ENCODE results near the gene PRR33. TPM values are rescaled to one million over a fixed set of nuclear protein-coding genes. Genes with fewer than 3 reads are reported as not detected.

Gene PRR33
- total RNA-seq, 2 experiments from 2014 or later, result 0.08 to 0.11 TPM

DNA sequence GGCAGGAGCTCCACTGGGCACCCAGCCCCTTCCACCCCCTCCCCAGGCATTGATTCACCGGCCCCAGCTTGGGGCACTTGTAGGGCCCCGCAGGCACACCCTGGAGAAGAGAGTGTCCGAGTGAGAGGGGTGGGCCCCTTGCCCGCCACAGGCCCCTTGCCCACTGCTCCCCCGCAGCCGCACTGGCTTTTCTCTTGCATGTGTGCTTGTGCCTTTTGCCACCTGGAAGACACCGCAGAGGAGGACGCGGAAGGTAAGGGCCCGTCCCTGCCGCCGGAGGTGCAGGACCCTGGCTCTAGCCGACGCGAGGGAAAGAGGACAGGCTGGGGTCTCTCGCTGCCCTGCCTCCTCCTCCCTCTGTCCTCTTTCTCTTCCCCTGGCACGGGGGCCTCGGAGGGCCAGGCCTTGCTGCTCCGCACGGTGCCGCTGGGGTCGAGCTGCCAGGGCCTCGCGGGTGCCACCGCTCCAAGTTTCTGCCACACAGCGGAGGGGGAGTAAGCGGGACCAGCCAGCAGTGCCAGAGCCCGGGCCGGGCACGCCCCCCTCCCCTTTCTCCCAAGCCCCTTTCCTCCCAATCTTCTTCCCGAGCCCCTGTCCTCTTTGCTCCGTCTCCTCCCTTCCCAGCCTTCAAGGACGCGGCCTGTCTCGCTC is 37.3 kb upstream of the PRR33 start:
- ChIA-PET POLR2A (no interaction called here), CTCF (no interaction called here)

GRCh38 chr11:1928470-1928890 is 36.8 kb upstream of the PRR33 start:
- ChIA-PET POLR2A (no interaction called here), CTCF (no interaction called here)

GRCh38 chr11:1927848-1928469 is 36.3 kb upstream of the PRR33 start:
- CTCF ChIA-PET, result no interaction called here
- POLR2A ChIA-PET, result no interaction called here

DNA sequence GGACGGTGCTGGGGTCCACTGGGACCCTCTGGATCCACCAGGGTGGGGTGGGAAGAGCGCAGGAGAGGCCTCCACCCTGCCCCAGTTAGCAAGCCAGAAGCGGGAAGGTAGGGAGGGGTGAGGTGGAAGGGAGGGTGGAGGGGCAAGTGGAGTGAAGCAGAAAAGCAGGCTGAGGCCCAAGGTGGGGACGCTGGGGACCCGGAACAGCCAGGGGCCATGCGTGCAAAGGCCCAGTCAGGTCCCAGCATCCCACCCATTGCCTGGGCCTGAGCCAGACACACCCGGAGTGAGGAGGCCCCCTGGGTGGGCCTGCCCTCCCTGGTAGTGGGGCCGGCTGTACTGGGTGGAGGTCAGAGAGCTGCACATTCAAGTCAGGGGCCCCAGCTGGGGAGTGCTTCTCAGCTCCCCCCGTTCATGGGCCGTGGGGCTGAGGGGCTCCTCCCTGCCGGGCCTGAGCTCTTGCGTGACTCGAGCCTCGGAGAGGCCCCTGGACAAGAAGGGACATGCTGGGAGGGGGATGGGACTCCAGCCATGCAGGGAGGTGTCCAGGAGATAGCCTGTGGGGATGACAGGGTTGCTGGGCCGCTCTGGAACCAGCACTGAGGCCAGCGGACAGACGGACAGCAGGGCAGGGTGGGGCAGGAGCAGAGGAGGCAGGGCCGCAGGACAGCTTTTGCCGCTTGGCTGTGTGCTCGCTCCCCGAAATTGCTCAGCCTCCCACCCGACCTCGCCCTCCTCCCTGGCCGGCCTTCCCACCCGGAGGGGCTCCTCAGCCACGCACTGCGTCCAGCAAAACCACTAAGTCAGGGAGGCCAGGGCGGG is 35.5 kb upstream of the PRR33 start:
- CTCF ChIA-PET, result no interaction called here
- POLR2A ChIA-PET, result no interaction called here

DNA sequence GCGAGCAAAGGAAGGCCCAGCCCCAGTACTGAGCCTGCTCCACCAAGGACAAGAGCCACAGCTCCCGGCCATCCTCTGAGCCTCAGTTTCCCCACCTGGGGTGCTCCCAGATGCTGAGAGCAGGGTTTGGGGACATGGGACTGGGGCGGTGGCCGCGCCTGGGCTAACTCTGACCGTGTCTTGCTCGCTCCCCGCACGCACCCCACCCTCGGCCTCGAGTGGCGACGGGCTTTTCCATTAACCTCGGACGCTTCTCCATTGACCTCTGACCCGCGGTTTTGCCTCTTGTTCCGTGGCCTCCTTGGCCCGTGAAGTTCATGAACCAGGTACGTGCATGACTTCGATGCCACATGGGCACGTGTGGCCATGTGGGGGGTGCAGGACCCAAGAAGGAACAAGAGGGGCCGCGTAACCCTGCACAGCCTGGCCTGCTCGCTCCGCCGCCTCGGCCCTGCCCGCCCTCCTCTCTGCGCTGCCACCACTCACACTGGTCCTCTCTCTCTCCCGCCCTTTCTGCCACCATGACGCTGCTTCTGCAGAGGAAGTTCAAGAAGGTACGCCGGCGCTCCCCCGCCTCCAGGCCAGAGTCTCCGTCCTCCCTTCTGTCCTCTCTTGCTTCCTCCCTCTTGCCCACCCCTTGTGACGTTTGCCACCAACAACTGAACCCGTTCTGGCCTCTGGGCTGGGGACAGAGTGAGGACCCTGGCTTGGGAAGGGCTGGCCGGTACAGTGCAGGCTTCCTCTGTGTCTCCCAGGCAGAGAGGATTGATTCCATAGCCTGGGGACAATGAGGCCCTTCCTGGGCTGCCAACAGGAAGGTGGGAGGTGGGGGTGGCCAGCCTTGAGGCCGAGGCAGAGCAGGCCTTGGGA is 34.7 kb upstream of the PRR33 start:
- POLR2A ChIA-PET, result no interaction called here
- CTCF ChIA-PET, result no interaction called here

DNA sequence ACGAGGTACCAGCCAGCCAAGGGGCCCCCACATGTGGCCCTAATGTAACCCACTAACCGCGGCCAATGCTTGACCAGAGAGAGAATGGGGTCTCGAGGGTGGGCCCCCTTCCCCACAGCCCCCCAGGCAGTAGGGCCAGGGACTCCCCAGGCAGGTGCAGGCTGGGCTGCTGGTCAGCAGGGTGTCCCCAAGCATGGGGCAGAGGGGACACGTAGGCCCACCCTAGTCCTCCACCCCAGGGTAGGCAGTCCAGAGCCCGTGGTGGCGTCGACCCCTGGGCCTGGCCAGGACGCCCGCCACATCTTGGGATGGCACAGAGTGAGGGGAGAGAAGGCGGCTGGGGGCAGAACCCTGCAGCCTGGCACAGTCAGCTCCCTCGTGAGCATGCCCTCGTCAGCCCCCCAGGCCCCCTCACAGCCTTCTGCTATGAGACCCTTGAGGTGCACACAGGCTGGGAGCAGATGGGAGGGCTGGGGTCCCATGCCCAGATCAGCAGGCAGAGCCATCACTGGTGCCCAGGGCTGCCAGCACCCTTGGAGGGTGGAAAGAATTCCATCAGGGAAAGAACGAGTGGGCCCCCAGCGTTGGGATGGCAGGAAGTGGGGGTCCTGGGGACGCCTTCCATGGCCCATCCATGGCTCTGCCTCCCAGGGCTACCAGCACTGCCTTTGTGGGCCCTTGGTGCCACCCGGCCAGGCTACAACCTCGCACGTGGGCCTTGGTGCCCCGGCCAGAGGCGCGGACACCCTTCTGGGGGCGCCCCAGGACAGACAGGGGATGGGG is 33.9 kb upstream of the PRR33 start:
- CTCF ChIA-PET, result no interaction called here
- POLR2A ChIA-PET, result no interaction called here

- ChIA-PET CTCF (no interaction called here), POLR2A (no interaction called here)
Measured at GRCh38 chr11:1924646-1925372, 33.1 kb upstream of the PRR33 start.

GRCh38 chr11:1924181-1924580 is 32.5 kb upstream of the PRR33 start:
- CTCF ChIA-PET, result no interaction called here
- POLR2A ChIA-PET, result no interaction called here

DNA sequence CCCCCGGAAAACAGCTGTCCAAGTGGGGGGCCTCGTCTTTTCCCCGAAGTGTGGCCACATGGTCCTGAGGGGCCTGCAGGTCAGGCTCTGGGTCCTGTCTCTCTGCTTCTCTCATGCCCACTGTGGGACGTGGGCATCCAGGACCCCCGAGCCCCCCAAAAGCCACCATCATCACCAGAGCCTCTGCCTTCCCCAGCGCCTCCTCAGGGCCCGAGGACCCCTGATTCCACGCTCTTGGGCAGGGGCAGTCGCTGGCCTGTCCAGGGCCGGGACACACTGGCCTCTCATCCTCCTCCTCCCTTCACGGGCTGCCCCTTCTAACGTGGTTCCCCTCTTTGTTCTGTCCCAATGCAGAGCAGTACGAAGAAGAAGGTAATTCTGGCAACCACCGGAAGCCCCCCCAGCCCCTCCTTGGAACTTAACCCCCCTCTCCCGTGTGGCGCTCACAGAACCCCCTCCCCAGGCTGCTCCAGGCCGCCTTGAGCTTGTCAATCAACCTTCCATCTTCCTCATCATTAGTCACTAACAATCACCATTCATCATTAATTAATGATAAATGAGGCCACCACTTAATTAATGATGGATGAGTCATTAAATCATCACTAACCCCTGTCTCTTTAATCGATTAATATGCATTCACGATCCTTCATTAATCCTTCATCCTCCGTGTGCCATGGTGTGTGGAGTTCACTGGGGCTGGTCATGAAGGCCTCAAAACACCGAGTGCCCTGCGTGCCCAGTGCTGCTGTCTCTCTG is 31.7 kb upstream of the PRR33 start:
- ChIA-PET CTCF (interaction anchor here (1.5 to 2.4 kb wide), 2 partner anchors 32 to 41 kb away, joined by 5 to 7 read pairs; partner anchors contain the start of gene PRR33), POLR2A (no interaction called here)

DNA sequence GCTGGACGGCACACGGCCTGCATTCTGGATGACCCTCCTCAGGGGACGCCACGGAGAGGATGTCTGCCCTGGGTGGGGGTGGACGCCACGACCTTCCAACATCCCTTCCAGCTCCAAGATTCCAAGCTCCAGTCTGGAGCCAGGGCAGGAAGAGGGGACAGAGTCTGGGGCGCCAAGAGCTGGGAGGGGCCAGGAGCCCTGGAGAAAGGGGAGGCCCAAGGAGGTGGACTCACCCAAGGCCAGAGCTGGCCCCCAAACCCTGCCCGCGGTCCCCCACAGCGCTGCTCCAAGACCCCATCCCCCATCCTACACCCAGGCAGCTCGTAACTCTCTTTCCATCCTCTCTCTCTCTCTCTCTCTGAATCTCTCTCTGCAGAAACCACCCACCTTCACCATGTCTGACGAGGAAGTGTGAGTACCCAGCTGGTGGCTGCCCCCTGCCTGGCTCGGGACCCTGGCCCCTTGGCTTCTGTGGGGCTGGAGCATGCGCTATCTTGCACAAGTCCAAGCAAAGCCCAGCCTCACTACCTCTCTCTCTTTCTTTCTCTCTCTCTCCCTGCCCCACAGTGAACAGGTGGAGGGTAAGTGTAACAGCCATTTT is 30.9 kb upstream of the PRR33 start:
- POLR2A ChIA-PET, result no interaction called here
- CTCF ChIA-PET, result interaction anchor here (0.8 to 2.4 kb wide), 6 partner anchors 14 to 229 kb away, joined by 3 to 7 read pairs (median 5); partner anchors contain the start of gene PRR33

- ChIA-PET POLR2A (no interaction called here), CTCF (interaction anchor here (0.9 to 2.4 kb wide), 7 partner anchors 26 to 229 kb away, joined by 3 to 7 read pairs (median 5); partner anchors contain the start of gene PRR33)
Measured at GRCh38 chr11:1921574-1922141, 30.0 kb upstream of the PRR33 start.

DNA sequence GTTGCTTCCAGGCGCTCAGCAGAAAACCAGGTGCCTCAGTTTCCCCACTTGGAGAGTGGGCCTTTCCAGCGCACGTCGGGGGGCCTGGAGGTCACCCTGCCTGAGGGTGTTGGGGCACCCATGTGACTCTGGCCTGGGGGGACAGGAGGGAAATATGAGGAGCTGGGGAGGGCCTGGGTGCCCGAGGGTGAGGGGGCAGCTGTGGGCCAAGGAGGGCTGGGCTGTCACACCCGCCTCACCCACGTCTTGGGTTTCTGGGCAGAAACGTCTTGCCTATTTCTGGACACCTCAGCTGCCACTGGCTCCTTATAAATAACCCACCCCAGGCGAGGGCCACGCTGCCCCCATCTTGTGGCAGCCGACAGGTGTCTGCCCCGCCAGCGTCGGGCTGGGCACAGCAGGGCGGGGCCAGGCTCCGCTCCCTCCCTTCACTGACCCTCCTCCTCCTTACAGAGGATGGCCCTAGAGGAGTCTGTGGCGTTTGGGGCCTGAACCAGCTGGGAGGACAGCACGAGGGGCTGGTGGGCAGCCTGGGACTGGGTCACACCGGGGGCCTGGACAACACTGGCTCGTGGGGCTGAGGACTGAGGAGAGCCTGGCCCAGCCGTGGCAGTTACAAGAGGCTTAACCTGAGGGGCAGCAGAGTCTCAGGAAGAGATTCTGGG is 29.3 kb upstream of the PRR33 start:
- ChIA-PET CTCF (interaction anchor here (0.9 to 2.4 kb wide), 6 partner anchors 27 to 230 kb away, joined by 3 to 7 read pairs (median 5); partner anchors contain the start of gene PRR33), POLR2A (interaction anchor here (0.5 kb wide), 1 partner anchor 1143 kb away, joined by 6 read pairs; no protein-coding TSS in a partner anchor)

- POLR2A ChIA-PET, result interaction anchor here (0.5 kb wide), 1 partner anchor 1142 kb away, joined by 6 read pairs; no protein-coding TSS in a partner anchor
- CTCF ChIA-PET, result no interaction called here
Measured at GRCh38 chr11:1920128-1920908, 28.6 kb upstream of the PRR33 start.

- POLR2A ChIA-PET, result interaction anchor here (0.6 kb wide), 1 partner anchor 15 kb away, joined by 7 read pairs; no protein-coding TSS in a partner anchor
- CTCF ChIA-PET, result no interaction called here
Measured at GRCh38 chr11:1919391-1920127, 27.9 kb upstream of the PRR33 start, which contains the start of gene TNNT3. TSS of gene TNNT3 (plus strand) at chr11:1919703. CDS start at chr11:1922875, 3,172 bp downstream.

All from activated CD8-positive, alpha-beta memory T cell treated with anti-CD3 and anti-CD28 coated beads for 36 hours (primary cell).